ENCODE data around the gene MAP3K21. TPM values are rescaled to one million over a fixed set of nuclear protein-coding genes. Genes with fewer than 3 reads are reported as not detected.

MAP3K21 gene
- 0.44 and 0.79 TPM in 2 replicates for total RNA-seq

DNA sequence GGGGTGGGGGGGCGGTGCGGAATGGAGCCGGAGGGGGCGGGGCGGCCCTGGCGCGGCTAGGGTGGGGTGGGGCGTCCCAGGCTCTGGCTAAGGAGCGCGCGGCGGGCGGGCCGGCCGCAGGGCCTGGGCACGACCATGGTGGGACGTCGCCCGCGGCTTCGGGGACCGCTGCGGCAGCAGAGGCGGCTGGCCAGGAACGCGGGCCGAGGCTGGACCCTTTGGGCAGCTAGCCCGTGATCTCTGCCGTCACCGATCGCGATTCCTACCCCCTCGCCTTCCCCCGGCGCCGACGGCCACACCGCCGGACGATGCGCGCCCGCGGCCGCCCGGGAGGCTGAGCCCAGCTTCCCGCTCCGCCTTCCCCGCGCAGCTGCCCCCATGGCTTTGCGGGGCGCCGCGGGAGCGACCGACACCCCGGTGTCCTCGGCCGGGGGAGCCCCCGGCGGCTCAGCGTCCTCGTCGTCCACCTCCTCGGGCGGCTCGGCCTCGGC lies at the start of gene MAP3K21:
TSS of gene MAP3K21 (plus strand) at position 74 of the 491 bp plus-strand sequence. CDS start at position 379, 305 bp downstream.
- DNase-seq (ENCODE audit: low read depth in 2 of 2) = peak; percentile 8 to 30

DNA sequence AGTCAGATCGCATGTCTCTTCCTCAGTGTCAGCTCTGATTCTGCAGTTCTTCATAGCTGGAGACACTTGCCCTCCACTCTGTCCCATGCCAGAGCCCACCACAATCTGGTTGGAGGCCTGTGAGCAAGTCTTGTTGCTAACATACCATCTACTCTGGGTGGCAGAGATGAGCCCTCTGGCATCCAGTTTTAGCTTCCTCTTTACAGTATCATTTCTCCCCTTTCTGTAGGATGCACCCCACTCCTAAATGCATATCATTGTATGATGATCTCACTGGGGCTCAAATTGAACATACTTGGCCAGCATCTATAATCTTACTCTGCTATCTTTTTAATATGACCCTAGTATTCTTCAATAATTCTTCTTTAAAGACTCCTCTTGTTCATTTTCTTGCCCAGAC lies 48.9 kb upstream of the MAP3K21 start:
- DNase-seq (ENCODE audit: low read depth in 2 of 2) = no peak

DNA sequence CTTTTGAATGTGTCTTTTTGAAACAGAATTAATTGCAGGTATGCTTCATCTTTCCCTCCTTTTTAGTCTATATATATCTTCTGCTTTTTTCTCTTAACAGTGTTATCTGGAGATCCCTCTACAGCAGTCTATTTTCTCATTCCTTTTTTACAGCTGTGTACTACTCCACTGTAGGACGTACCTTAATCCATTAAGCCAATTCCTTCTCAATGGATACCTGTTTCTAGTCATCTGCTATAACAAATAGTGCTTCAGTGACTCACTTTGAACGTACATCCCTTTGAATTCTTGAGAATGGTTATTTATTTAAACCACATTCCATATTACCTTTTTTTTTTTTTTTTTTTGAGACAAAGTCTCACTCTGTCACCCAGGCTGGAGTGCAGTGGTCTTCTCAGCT lies 47.6 kb upstream of the MAP3K21 start:
- no peak for DNase-seq (ENCODE audit: low read depth in 2 of 2)

DNA sequence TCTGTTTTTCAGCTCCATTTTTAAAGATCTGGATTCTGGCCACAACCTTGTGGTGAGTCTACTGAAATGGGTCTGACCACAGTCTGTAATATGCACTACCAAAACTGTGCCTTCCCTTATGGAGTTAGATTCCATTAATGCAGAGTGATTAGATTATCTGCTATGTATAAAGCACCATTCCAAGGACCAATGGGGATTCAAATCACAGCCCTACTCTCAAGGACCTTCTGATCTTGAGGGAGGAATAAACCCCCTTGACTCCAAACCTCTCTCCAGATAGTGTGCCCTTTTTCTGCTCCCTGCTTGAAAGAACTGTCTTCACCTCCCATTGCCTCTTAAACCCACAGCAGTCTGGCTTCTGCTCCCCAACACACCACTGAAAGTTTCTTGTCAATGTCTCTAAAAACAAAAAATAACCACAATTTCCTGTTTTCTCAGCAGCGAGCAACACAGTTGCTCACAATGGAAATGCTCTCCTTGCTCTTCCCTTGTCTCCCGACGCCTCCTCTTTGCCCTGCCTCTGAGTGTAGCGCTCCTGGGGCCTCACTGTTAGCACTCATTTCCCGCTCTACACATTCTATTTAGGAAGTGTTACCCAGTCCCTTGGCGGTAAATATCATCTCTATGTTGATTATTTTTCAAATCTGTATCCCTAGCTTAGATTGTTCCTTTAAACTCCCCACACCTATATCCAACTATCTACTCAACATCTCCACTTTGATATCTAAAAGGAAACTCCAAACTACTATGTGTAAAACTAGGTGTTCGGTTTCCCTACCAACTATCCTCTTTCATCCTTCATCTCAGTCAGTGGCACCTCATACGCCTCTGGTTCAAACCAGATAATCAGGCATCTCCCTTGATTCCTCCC lies 45.6 kb upstream of the MAP3K21 start:
- DNase-seq (ENCODE audit: low read depth in 2 of 2) = peak in 1 of 2 donors; percentile 58

DNA sequence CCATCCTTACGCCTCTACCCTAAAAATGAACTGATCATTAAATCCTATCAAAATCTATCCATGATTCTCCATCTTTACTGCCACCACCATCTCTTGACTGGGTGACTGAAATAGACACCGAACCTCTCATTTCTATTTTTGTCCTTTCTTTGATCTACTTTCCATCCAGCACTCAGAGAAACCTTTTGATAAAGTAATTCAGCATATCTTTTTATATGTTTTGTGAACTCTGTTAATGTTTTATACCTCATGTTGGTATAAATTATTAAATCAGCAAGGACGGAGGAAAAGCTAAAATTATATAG lies 45.0 kb upstream of the MAP3K21 start:
- no peak for DNase-seq (ENCODE audit: low read depth in 2 of 2)

DNA sequence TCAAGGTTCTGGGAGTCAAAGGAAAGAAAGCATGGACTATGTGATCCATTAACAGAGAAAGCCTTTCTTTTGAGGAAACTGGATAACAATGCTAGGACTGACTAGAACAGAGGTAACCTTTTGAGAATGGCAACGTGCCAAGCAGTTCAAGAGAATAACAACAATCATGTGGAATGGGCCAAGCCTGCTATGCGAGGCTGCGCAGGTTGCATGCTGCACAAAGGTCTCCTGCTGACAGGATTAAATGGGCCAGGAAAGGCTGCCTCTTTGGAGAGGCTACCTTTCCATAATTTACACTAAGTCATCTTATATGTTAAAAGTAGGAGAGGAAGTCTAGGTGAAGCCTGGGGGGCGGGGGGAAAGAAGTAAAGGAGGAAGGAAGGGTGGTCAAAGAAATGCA lies 37.8 kb upstream of the MAP3K21 start:
- peak; percentile 17 to 46 for DNase-seq (ENCODE audit: low read depth in 2 of 2)

DNA sequence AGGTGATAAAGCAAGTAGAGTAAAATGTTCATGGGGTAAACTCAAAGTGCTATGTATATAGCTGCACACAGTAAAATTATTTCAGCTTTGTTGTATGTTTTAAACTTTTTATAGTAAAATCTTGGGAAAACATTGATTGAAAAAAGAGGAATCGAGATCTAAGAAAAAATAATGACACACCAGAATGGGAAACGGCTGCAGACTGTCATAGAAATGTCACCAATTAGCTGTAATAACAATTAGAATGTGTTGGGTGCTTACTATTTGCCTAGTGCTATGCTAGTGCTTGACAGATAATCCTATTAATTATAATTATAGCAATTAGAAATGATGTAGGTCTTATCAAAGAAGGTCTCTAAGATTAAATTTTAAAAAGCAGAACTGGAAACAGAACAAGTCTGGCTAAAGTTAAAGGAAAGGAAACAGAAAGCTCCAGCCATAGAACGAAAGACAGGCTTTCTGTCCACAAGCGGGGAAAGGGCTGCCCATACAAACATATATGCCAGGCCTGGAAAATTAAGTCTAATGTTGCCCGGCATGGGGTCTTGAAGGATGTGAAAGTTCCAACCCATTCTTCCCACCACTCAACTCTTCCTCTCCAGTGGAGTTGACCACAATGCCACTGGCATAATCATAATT lies 37.0 kb upstream of the MAP3K21 start:
- DNase-seq (ENCODE audit: low read depth in 2 of 2) = no peak

DNA sequence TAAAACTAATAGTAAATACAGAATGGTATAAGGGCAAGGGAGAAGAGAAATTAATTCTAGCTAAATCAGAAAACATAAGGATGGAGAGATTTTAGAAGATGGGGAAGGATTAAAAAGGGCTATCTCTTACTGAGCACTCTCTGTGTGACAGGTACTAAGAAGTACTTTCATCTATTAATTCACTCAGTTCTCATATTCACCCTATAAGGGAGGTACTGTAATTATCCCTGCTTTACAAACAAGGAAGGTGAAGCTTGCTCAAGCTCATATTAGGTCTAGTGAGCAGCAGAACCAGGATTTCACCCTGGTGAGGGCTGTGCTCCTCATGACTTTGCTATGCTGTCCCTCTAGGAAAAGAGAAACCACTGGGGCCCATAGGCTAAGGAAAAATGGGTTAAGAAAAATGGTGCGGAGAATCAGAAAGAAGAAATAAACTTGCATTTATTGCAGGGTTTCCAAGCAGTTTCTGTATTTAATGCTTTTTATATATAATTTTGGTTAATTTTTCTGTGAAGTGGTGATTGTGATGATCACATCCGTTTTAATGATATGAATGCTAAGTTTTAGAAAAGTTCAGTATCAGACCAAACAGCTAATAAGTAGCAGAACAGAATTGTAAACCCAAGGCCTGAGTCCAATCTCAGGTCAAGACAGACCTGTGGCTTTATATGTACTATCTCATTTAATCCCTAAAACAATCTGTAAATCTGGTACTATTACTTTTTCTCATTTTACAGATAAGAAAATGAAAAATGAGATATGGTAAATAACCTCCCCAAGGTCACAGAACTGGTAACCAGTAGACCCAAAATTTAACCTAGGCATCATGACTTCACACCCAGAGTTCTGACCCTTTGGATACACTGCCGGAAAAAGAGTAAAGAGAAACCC lies 33.7 kb upstream of the MAP3K21 start:
- peak in 1 of 2 donors; percentile 7 for DNase-seq (ENCODE audit: low read depth in 2 of 2)

DNA sequence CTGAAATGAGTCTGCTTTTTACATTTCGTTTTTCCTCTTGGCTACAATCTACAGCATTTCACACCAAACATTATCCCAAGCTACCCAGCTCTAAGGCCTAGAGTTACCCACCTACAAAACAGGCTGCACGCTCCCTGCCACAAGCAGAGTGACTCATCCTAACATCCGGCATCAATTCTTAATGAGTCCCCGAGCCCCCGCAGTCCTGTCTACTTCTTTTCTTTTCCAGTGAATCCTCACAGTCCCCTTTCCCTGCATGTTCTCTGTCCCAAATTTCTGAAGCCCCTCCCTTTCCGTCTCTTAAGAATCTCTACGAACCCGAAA lies 32.6 kb upstream of the MAP3K21 start:
- peak; percentile 16 to 78 for DNase-seq (ENCODE audit: low read depth in 2 of 2)

DNA sequence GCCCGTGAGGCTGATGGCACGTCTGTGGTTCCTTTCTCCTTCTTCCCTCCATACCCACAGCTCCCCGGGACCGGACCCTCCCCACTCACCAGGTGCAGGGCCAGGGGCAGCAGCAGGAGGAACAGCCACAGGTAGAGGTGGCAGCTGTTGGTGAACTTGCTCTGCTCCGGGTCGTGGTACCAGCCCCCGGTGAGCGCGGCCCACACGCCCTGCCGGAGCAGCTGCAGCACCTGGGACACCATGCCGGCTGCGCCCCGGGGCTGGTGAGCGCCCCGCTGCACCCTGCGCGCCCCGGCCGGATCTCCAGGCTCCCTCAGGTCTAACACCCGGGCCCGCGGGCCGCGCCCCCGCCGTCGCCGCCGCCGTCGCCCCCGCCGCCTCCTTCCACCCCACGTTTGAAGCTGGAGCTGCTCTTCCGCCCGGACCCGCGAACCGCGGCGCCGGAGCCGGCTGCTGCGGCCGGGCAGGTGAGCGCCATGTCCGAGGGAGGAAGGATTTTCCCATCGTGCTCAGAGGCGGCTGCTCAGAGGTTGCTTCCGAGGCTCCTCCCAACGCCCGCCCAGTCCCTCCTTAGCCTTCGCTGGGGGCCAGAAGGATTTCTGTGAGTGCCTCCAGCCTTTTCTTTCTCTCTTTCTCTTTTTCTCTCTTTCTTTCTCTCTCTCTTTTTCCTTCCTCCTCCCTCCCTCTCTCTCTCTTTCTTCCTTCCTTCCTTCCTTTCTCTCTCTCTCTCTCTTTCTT lies 32.1 kb upstream of the MAP3K21 start, which contains the start of gene PCNX2:
TSS of gene PCNX2 (minus strand) at position 489 of the 738 bp plus-strand sequence. CDS start at position 242, 247 bp downstream.
- peak in 1 of 2 donors; percentile 34 for DNase-seq (ENCODE audit: low read depth in 2 of 2)

DNA sequence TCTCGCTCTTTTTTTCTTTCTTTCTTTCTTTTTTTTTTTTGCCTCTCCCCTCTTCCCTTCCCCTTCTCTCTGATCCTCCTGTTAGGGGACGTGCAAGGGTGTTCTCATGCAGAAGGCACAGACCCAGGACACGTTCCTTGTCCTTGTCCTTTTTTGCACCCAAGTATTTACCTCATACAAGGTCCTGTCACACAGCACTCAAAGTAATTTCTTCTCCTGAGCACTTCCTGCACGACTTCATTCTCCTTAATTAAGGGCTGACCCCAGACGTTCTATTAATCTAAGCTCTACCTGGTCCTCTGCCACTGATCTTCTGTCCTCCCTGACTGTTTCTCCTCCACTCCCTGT lies 31.6 kb upstream of the MAP3K21 start:
- DNase-seq (ENCODE audit: low read depth in 2 of 2) = no peak

DNA sequence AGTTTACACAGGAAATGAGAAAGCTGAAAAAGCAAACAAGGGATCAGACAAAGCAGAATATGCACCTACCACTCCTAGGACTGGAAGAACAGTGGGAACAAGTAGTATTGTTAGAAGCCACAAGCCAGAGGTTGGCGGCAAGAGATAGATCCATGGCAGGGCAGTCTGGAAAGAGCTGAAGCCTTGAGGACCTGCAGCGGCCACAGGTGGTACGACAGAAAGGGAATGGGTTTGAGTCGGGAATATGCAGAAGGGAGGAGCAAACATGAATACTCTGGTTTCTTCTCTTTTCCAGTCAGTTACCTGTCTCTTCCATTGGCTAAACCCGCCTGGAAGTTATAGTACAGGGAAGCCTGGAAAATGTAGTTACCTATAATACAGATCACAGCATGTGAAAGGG lies 28.1 kb upstream of the MAP3K21 start:
- no peak for DNase-seq (ENCODE audit: low read depth in 2 of 2)

DNA sequence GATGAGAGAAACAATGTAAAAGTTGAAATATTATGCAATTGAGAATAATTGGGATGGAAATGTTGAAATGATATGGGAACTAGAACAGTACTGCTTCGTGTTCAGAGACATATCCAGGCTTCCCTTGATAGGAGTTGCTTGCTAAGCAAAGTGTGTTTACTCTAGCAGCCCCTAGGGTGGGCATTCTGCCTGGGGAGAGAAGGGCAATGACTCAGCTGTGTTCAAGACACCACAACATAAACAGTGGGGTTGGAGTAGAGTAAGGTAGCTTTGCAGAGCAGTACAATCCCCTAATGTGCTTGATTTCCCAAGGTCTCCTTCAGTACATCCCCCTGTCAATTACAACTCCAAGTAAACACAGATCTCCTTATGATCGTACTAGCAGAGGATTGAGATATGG lies 27.2 kb upstream of the MAP3K21 start:
- no peak for DNase-seq (ENCODE audit: low read depth in 2 of 2)

DNA sequence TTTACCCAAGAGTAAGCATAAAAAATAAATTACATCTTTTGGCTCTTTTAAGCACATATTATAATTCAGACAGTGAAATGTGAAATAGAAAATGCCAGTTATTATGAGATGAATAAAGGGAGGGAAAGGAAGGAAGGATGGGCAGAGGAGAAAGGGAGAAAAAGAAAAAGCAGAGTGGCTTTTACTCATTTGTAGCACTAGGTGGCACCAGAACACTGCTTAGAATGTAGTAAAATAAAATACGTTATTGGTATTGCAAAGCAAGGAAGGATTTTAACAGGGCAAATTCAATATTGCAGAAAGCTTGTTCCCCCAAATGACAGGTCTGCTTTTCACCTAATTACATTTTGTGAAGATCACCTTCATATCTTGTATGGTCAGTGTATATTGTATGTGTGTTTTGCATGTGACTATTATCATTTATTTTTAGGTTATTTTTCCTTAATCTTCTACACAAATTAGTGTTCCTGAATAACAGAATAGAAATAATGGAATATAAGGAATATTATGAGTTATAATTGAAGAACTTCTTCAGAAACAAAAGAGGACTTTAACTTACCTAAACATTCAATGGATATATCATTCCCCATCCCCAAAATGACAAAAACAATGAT lies 22.9 kb upstream of the MAP3K21 start:
- DNase-seq (ENCODE audit: low read depth in 2 of 2) = peak; percentile 23 to 35

DNA sequence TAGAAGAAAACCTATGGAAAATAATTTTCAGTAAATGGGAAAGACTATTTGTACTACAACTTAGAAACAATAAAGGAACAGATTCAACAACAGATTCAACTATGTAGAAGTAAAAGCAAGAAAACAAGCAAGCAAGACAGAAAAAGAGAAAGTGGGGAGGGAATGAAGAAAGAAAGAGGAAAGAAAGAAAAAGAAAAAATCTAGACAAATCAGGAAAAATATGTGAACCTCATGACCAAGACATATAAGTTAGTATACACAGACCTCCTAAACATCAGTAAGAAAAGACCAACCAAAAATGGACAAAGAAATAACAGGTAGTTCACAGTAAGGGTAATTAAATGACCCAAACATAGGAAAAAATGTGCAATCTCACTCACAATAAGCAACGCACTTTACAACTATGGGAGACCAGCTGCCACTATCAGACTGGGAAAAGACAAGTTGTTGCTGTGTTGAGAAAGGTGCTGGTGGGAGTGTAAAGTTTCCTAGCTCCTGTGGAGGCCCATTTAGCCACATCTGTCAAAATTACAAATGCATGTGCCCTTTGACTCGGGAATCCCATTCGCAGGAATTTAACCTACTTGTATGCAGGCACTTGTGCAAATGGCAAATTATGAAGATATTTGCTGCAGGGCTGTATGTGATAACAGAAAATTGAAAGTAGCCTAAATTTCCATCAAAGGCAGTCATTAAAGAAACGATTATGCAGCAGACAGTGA lies 13.9 kb upstream of the MAP3K21 start:
- no peak for DNase-seq (ENCODE audit: low read depth in 2 of 2)

DNA sequence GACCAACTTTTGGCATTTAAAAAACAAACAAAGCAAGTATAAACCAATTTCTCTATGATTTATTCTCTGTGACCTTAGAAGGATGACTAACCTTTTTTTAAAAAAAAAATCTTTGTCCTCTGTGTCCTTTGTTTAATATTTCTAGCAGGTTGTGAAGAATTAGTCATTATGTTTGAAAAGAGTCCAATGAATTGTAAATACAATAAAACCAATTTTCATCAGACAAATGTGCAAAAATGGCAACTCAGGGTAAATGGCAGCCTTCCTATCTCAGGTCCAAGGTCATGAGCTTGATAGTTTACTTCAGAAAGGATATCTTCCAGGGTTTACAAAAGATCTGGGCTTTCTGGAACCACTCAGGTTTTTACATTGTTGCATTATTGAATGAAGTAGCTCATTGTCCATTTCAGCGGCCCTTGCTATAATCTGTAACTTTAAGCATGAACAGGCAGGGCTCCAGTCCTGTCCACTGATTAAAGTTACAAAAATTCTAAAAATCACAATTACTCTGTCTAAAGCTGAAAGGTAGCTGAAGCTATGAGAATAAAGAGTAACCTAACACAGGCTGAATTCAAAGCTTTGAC lies 11.7 kb upstream of the MAP3K21 start:
- peak in 1 of 2 donors; percentile 10 for DNase-seq (ENCODE audit: low read depth in 2 of 2)

DNA sequence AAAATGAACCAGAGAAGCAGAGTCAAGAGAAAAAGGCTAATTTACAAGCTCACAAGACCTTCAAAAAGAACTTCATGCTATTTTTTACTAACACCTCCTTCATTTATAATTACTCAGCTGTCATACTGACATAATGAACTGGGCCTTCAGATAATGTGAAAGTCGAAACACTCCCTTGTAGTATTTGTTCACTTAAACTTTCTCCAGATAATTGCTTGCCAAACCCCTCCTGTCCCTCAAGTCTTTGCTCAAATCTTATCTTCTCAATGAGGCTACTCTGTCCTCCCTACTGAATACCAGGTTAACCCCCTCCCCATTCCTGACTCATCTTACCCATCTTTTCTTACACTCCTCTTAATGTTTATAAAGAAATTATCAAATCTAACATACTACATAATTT lies 11.1 kb upstream of the MAP3K21 start:
- no peak for DNase-seq (ENCODE audit: low read depth in 2 of 2)

DNA sequence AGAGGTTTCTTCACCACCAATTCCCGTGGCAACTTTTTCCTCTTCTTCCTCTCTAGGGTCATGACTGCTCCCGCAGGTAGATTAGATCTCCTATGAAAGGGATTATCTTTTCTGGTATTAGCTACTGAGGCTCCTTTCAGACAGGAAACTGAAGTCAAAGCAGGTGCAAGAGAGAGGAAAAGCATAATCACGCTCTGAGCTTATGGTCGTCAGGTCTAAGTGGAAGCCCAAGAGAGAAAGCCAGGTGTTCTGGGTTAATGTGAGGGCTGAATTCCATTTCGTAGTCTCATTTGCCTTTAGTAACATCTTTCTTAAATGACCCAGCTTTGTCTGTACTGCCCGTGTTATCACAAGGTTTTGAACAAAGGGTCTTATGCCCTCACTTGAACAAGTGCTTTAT lies 8.3 kb upstream of the MAP3K21 start:
- no peak for DNase-seq (ENCODE audit: low read depth in 2 of 2)

DNA sequence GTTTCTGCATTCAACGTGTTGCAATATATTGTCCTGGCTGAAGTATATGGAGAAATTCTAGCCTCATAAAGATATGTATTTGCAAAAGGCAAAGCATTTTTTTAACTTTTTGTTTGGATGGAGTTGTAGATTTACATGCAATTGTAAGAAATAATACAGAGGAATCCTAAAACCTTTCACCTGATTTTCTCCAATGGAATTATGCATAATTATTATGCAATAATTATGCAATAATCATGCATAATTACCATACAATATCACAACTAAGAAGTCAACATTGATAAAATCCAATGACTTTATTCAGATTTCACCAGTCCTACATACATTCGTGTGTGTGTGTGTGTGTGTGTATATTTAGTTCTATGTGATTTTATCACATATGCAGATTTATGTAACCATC lies 7.5 kb upstream of the MAP3K21 start:
- DNase-seq (ENCODE audit: low read depth in 2 of 2) = no peak

DNA sequence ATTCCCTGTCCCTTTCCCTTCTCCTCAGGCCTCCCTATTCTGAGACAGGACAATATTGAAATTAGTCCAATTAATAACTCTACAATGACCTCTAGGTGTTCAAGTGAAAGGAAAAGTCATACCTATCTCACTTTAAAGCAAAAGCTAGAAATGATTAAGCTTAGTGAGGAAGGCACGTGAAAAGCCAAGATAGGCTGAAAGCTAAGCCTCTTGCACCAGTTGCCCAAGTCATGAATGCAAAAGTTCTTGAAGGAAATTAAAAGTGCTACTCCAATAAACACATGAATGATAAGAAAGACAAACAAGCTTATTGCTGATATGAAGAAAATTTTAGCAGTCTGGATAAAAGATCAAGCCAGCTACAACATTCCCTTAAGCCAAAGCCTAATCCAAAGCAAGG lies 3.8 kb upstream of the MAP3K21 start:
- no peak for DNase-seq (ENCODE audit: low read depth in 2 of 2)
